Measurements from ENCODE around the gene ASIC3. TPM values are rescaled to one million over a fixed set of nuclear protein-coding genes. Genes with fewer than 3 reads are reported as not detected.

Gene ASIC3
- total and polyA plus RNA-seq, 2 of the 8 experiments (the other 6 are each of a cell fraction or from before 2014, with no cell fraction given), result 1.6 to 1.9 TPM

DNA sequence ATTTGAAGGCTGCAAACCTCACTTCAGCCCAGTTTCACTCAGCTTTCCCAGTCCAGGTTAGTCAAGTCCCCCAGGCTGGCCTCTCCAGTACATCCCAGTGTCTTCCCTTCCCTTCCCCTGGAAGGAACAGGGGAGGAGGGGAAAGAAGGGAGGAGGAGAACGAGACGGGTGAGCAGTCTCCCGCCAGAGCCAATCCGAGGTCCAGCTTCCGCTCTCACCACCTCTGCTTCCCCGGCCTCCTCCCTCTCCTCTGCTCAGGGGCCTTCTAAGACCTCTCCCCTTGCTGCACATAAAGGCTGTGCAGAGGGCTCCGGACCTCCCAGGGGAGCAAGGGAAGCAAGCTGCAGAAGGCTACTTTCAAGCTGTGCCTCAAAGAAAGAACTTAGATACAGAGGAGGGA lies 28.1 kb upstream of the ASIC3 start:
- Histone ChIP-seq H3K79me2 (ENCODE audit: control insufficient read depth in 1 of 2, insufficient read depth in 2 of 2, low read length in 2 of 2) (no peaks in the 10 kb centered on the region), H3K4ac (replicated peaks; ENCODE audit: insufficient read length, low read depth, low read length) (no peak overlapping the region), H3K4me3 (ENCODE audit: extremely low read depth in 1 of 4, insufficient read depth in 2 of 4, low read depth in 3 of 4, low read length in 4 of 4) (no peak overlapping the region), H4K20me1 (replicated peaks in 1 of 2; ENCODE audit: control insufficient read depth in 1 of 2, insufficient read depth in 2 of 2, low read length in 2 of 2) (no peaks in the 10 kb centered on the region), H3K36me3 (ENCODE audit: control insufficient read depth in 2 of 4, insufficient read depth in 4 of 4, low read length in 3 of 4) (no peaks in the 10 kb centered on the region), H2BK20ac (ENCODE audit: low read length) (peak overlapping the region; percentile 97), H3K4me1 (replicated peaks in 1 of 4; ENCODE audit: control insufficient read depth in 3 of 4, insufficient read depth in 4 of 4, low read length in 3 of 4) (peaks cover 0 to 23% (median 16%) of the 10 kb centered on the region in 4 experiments; a peak in 5 of 7 replicates), H3K18ac (ENCODE audit: extremely low read depth, low read length) (peak overlapping the region; percentile 38; the same call in 1 of the 2 replicates), H4K8ac (ENCODE audit: extremely low read depth, insufficient read depth, low read length) (no peak overlapping the region), H4K5ac (ENCODE audit: insufficient read length, low read depth, low read length) (no peak overlapping the region), H3K9ac (replicated peaks in 1 of 4; ENCODE audit: extremely low read depth in 1 of 4, low read depth in 3 of 4, low read length in 3 of 4) (no peak overlapping the region), H3K23ac (ENCODE audit: insufficient read length) (no peak overlapping the region), H2BK15ac (ENCODE audit: low read length) (peak overlapping the region; percentile 99), H2BK5ac (ENCODE audit: low read depth, low read length) (peak overlapping the region; percentile 63; the same call in 1 of the 2 replicates), H2BK120ac (replicated peaks; ENCODE audit: low read depth, low read length) (no peak overlapping the region), H2AFZ (ENCODE audit: low read length) (peak overlapping the region; percentile 66; the same call in 1 of the 2 replicates), H3K56ac (replicated peaks; ENCODE audit: insufficient read length, low read depth, low read length) (no peak overlapping the region), H3K4me2 (ENCODE audit: insufficient read depth in 1 of 2, low read depth in 2 of 2, low read length in 2 of 2) (no peak overlapping the region; a peak in 1 of 4 replicates), H2AK5ac (ENCODE audit: low read depth, low read length) (no peak overlapping the region; the same call in 1 of the 2 replicates), H3K27me3 (replicated peaks in 1 of 4; ENCODE audit: control insufficient read depth in 3 of 4, extremely low read depth in 1 of 4, insufficient read depth in 3 of 4, low read length in 3 of 4) (peaks cover 8 to 44% (median 38%) of the 10 kb centered on the region in 4 experiments), H3K23me2 (ENCODE audit: low read depth, low read length) (peaks cover 7% of the 10 kb centered on the region; the same call in 1 of the 2 replicates), H4K91ac (replicated peaks; ENCODE audit: insufficient read length, low read length) (no peak overlapping the region), H3K79me1 (ENCODE audit: low read depth, low read length) (no peaks in the 10 kb centered on the region), H2BK12ac (ENCODE audit: low read depth, low read length) (peak overlapping the region; percentile 95; the same call in 1 of the 2 replicates), H3K27ac (ENCODE audit: low read depth, low read length) (no peak overlapping the region), H3K9me3 (ENCODE audit: insufficient read depth in 2 of 2, low read depth in 1 of 2, low read length in 1 of 2) (no peaks in the 10 kb centered on the region), H3K14ac (ENCODE audit: insufficient read length) (no peak overlapping the region)
- FAIRE-seq (no peak), DNase-seq (ENCODE audit: low read depth in 1 of 2, low spot score in 2 of 2) (no peak)
- 38% methylated on average over 1 of the region's 7 CpGs; no CpG with 5 or more reads in 1 of the 2 experiments for WGBS, 2 experiments (ENCODE audit: extremely low coverage in 1 of 2, insufficient coverage in 1 of 2, insufficient read length in 1 of 2, insufficient replicate concordance in 2 of 2, low coverage in 1 of 2, low lambda C conversion rate in 2 of 2, missing lambda C conversion rate in 1 of 2)
- TF ChIP-seq SIN3A (conservative IDR thresholded peaks at IDR 0.05 in 1 of 2, IDR thresholded peaks at IDR 0.05 in 1 of 2; ENCODE audit: low read depth in 1 of 2, low read length in 2 of 2) (no peak), TCF12 (IDR thresholded peaks at IDR 0.05; ENCODE audit: low read depth, low read length) (no peak), SRF (IDR thresholded peaks at IDR 0.05; ENCODE audit: low read depth, low read length) (no peak), BACH1 (IDR thresholded peaks at IDR 0.05; ENCODE audit: low read length) (no peak), POLR2A (IDR thresholded peaks at IDR 0.05; ENCODE audit: control extremely low read depth in 1 of 2, low read depth in 2 of 2, low read length in 2 of 2) (no peak)
- ChIA-PET CTCF (ENCODE audit: partially characterized antibody) (interaction anchor here (0.9 to 8.0 kb wide), 16 partner anchors 9 to 119 kb away, joined by 3 to 116 read pairs (median 11); partner anchors contain the start of genes ABCB8, ASIC3, FASTK and NOS3), POLR2A (ENCODE audit: partially characterized antibody) (interaction anchor here (2.6 to 3.2 kb wide), 2 partner anchors 11 to 41 kb away, joined by 15 to 16 read pairs; no protein-coding TSS in a partner anchor)
